ENCODE measurements around the gene HNF1B. TPM values are rescaled to one million over a fixed set of nuclear protein-coding genes. Genes with fewer than 3 reads are reported as not detected.

HNF1B gene
- total and polyA plus RNA-seq, 10 of the 15 experiments (the other 5 are each of a cell fraction or from before 2014, with no cell fraction given): 0.51 to 12.7 (median 1.9) TPM

- no peak for TF ChIP-seq EGR1 (IDR thresholded peaks at IDR 0.05; ENCODE audit: borderline replicate concordance in 1 of 2, low read depth in 2 of 2, low read length in 2 of 2)
- no peak for TF ChIP-seq BRCA1 (IDR thresholded peaks at IDR 0.05; ENCODE audit: low read depth, low read length)
- TF ChIP-seq ZNF384 (IDR thresholded peaks at IDR 0.05; ENCODE audit: borderline replicate concordance, low read depth, low read length): no peak
- no peak for TF ChIP-seq EED (IDR thresholded peaks at IDR 0.05; ENCODE audit: low read depth)
- TF ChIP-seq CTCF (IDR thresholded peaks at IDR 0.05 in 2 of 3, conservative IDR thresholded peaks at IDR 0.05 in 1 of 3; ENCODE audit: control insufficient read depth in 2 of 3, extremely low read depth in 1 of 3, insufficient read depth in 1 of 3, low read depth in 3 of 3, low read length in 3 of 3): no peak
- no peak for TF ChIP-seq MAX (IDR thresholded peaks at IDR 0.05; ENCODE audit: low read depth, low read length)
- no peak for TF ChIP-seq ZBED1 (IDR thresholded peaks at IDR 0.05; ENCODE audit: borderline replicate concordance)
These were observed 84.9 kb downstream of the HNF1B start (continued) for GRCh38 chr17:37659925-37660324.

- POLR2A ChIA-PET: no interaction called here
- in situ Hi-C loops (cut with MboI): no loop called here
- no peak overlapping the region for H2AFZ ChIP-seq (ENCODE audit: control insufficient read depth, low read depth, low read length)
- intact Hi-C loops (cut with micrococcal nuclease; ENCODE audit: unreplicated experiment): no loop called here
- H3K79me2 ChIP-seq (ENCODE audit: control insufficient read depth, insufficient read depth, low read length): no peaks in the 10 kb centered on the region
- CTCF ChIA-PET: interaction anchor here (1.3 kb wide), 1 partner anchor 135 kb away, joined by 3 read pairs; no protein-coding TSS in a partner anchor
- no peak overlapping the region for H3K9ac ChIP-seq (ENCODE audit: control insufficient read depth, insufficient read depth, low read length)
- no peak overlapping the region for H3K27ac ChIP-seq (ENCODE audit: control insufficient read depth, insufficient read depth)
- no peak for TF ChIP-seq ASH2L (IDR thresholded peaks at IDR 0.05; ENCODE audit: borderline replicate concordance, low read depth)
- TF ChIP-seq PAX5 (IDR thresholded peaks at IDR 0.05; ENCODE audit: borderline replicate concordance, low read depth, low read length): no peak
- no peak for TF ChIP-seq NFIC (IDR thresholded peaks at IDR 0.05; ENCODE audit: low read depth, low read length)
- no peak for TF ChIP-seq SREBF2 (IDR thresholded peaks at IDR 0.05; ENCODE audit: low read length)
- TF ChIP-seq CEBPZ (IDR thresholded peaks at IDR 0.05; ENCODE audit: low read depth, low read length): no peak
- TF ChIP-seq MYC (IDR thresholded peaks at IDR 0.05; ENCODE audit: insufficient read depth, insufficient read length, insufficient replicate concordance, low read length, severe bottlenecking): no peak
- no peak for TF ChIP-seq CHD2 (IDR thresholded peaks at IDR 0.05; ENCODE audit: borderline replicate concordance, low read depth, low read length)
- TF ChIP-seq IRF3 (IDR thresholded peaks at IDR 0.05): no peak
- no peak for TF ChIP-seq SUPT20H (IDR thresholded peaks at IDR 0.05; ENCODE audit: borderline replicate concordance, control insufficient read depth, low read depth, low read length)
- RAD21 ChIA-PET (ENCODE audit: unreplicated experiment): interaction anchor here (1.3 kb wide), 1 partner anchor 134 kb away, joined by 3 read pairs; no protein-coding TSS in a partner anchor
- no peaks in the 10 kb centered on the region for H3K36me3 ChIP-seq (ENCODE audit: control insufficient read depth in 2 of 2, insufficient read depth in 2 of 2, low read length in 1 of 2)
- no peaks in the 10 kb centered on the region for H4K20me1 ChIP-seq (ENCODE audit: control insufficient read depth, insufficient read depth)
- no peaks in the 10 kb centered on the region for H3K4me1 ChIP-seq (ENCODE audit: control insufficient read depth, insufficient read depth, low read length)
- no peak overlapping the region for H3K4me3 ChIP-seq
- DNase-seq (ENCODE audit: low read depth, low spot score): no peak
- BruUV-seq (replicated peaks): no TSS peak
- WGBS (ENCODE audit: insufficient coverage, insufficient replicate concordance, low lambda C conversion rate, missing lambda C conversion rate): 0% methylated on average over 1 of the region's 1 CpG
- no peak for ATAC-seq
- SMC1A ChIA-PET (ENCODE audit: uncharacterized antibody, unreplicated experiment): interaction anchor here (0.7 kb wide), 1 partner anchor 135 kb away, joined by 3 read pairs; no protein-coding TSS in a partner anchor
- H3K9me3 ChIP-seq (replicated peaks; ENCODE audit: control insufficient read depth, insufficient read depth, low read length): no peaks in the 10 kb centered on the region
- H3K27me3 ChIP-seq (replicated peaks in 1 of 2; ENCODE audit: control insufficient read depth in 2 of 2, insufficient read depth in 2 of 2, low read length in 1 of 2): no peaks in the 10 kb centered on the region; a peak in 1 of 4 replicates
- no peak for FAIRE-seq
- no peak overlapping the region for H3K4me2 ChIP-seq (ENCODE audit: control insufficient read depth, insufficient read depth)
These were observed 87.7 kb downstream of the HNF1B start for GRCh38 chr17:37657202-37657601.
